HG02885 (cell line): ENCODE data around the gene TGFBI.

Experiments used
- ATAC-seq: cut with Tn5 transposase; IDR thresholded peaks from one replicate; pipeline ENCODE4 v1.9.1; 2021; ENCODE audit warnings: mild to moderate bottlenecking; ENCODE audit not compliant: unreplicated experiment, poor library complexity

TGFBI gene

DNA sequence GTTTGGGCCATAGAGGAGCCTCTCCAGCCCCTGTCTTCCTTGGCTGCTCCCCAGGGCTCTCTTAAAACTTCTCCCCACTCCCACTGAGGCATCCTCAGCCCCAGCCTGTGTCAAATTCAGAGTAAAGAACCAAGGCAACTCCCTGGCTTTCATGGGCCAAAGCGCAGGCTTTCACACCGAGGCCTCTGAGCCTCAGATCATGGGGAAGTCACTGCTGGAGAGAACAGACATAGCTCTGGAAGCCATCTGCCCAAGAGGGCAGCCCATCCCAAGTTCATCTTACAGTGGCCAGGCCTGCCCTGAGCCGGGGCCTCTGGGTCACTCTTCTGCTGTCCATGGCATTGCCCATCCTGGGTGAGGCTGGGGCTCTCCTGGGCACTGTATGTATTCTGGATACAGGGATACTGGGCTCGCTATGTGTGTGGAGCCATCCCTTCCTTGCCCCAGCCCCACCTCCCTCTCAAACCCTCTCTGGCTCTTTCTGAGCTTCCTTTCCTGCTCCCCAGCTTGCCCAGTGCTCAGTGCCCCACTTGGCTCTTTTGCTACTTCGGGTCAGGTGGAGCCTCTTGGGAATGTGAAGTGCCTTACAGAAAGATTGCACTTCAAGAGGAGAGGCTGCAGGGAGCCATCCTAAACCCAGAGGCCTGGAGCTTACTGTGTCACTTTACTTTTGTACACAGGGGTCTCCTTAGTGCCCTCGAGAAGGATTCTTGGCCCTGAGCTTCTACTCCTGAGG lies 33.0 kb downstream of the TGFBI start:
- ATAC-seq: no peak

DNA sequence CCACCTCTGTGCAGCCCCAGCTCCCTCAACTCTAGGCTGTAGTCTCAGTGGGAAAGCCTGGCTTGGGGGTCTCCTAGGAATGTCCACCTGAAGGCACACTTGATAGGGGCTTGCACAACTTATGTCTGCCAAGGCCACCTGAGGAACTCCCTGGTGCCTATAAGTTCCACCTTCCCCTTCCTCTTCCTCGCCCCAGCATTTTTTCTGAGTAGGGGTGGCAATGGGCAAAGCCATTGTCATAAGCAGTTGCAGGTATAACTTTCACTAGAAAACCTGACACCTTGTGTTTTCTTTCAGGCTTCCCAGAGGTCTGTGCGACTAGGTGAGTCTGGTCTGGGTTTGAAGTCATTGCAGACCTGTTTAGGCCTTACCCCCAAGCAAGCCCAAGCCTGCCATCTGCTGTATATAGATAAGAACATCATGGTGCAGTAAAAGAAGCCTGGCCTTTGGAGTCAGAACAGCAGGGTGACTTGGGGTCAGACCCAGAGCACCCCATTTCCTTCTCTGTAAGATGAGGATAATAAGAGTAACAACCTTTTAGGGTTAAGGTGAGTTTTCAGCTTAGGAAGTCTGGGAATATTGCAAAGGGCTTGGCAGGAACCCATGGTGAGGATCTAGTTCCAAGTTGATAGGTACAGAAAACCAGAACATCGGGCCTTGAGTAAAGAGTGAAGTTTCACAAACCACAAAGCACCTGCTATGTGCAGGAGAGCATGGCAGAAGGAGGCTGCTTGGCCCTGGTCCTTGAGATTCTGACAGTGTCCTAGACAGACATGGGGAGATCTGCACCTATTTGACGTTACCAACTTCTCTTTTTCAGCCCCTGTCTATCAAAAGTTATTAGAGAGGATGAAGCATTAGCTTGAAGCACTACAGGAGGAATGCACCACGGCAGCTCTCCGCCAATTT lies 33.8 kb downstream of the TGFBI start:
- peak; percentile 84 for ATAC-seq

- no peak for ATAC-seq
Measured at GRCh38 chr5:136063778-136064465, 35.1 kb downstream of the TGFBI start.

- ATAC-seq: no peak
Measured at GRCh38 chr5:136064510-136064909, 35.7 kb downstream of the TGFBI start.

DNA sequence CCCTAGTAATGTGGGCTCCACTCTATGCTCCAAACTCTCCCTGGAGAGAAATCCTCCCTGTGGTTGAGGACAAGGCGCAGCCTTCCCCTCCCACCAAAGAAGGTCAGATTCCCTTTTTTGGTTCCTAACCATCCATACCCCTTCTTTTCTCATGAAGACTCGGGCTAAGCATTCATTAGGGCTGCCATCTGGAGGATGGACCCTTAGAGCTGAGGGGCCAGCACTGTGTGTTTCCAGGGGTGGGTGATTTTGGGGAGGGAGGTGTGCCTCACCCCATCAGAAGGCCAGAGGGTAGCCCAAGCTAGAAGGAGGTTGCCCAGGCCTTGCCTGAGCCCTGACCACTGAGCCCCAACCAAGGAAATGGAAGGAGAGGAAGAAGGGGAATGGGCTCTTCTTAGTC lies 36.8 kb downstream of the TGFBI start:
- no peak for ATAC-seq

DNA sequence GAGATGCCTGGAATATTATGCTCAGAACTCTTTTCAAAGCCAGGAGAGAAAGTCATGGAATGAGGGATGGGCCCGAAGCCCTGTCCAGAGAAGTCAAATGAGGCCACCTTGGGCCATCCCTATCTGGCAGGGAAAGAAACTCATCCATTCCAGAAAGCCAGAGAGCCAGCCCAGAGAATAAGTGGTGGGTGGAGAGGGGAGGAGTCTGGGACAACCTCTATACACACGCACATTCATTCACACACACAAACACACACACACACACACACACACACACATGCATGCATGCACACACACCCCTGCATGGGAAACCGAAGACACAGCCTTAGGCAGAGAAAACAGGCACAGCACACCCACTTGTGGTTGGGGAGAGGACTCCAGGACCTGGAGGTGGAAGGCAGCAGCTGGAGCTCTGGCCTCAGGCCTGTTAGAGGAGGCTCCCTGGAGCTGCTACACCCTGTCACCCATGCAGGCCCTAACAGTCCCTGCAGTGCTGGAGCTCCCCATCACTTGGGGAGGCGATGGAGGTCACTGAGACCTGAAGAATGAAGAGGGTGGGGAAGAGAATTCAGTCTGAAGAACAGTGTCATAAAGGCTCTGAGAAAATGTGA lies 38.0 kb downstream of the TGFBI start:
- no peak for ATAC-seq

DNA sequence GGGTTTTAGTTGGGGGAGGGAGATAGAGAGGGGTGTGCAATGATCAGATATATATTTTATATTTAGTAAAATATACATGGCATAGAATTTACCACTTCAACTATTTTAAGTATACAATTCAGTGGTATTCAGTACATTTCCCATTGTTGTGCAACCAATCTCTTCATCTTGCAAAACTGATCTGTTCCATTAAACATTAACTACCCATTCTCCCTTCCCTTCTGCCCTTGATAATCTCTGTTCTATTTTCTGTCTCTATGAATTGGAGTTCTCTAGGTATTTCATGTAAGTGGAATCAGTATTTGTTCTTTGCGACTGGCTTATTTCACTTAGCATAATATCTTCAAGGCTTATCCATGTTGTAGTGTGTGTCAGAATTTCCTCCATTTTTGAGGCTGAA lies 38.6 kb downstream of the TGFBI start:
- ATAC-seq: no peak

- no peak for ATAC-seq
Measured at GRCh38 chr5:136070486-136071285, 41.9 kb downstream of the TGFBI start.

DNA sequence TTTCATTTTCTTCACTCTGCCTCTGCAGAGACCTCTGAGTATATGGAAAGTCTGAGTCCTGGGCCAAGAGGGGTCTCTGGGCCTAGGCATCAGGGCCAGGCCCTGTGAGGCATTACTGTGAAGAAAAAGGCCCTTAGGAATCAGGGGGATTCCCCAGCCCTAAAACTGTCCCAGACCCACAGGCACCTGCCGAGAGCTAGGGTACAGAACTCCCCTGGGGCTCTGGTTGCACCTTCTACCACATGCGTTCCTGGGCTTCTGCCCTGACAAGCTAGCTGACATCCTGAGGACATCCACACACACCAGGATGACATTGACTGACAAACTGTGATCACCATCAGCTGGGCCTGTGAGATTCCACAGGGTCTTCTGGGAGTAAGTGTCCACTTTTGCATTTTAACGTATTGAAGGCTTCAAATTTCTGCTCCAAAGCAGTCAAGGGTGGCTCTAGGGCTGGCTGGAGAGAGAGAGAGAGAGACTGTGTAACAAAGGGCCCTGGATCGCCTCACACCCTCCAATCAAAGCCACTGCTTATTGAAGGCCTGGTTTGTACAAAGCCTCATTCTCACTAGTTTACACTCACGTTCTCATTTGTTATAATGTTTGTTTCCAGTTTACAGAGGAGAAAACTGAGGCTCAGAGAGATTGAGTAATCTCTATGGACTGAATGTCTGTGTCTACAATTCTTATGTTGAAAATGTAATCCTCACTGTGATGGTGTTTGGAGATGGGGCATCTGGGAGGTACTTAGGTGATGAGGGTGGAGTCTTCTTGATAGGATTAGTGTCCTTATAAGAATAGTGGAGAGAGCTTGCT lies 45.1 kb downstream of the TGFBI start:
- peak; percentile 76 for ATAC-seq

DNA sequence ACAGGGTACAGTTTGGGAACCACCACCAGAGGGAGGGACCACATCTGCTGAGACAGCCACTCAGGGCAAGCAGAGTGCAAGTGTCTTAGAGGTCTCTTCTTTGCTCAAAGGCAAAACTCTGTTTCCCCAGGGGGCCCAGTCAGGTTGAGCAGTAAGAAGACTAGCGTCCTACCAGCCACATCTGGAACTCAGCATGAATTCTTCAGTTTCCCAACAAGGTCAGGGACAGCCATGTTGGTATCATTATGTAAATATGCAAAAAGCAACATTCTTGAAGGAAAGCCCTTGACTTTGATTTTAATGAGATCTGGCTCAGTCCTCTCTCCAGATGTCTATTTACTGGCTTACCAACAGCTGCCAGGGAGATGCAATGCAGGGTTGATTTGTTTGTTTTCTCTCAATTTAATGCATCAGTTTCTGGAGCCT lies 46.7 kb downstream of the TGFBI start:
- no peak for ATAC-seq

GRCh38 chr5:136076067-136076466 lies 47.3 kb downstream of the TGFBI start:
- ATAC-seq: no peak

DNA sequence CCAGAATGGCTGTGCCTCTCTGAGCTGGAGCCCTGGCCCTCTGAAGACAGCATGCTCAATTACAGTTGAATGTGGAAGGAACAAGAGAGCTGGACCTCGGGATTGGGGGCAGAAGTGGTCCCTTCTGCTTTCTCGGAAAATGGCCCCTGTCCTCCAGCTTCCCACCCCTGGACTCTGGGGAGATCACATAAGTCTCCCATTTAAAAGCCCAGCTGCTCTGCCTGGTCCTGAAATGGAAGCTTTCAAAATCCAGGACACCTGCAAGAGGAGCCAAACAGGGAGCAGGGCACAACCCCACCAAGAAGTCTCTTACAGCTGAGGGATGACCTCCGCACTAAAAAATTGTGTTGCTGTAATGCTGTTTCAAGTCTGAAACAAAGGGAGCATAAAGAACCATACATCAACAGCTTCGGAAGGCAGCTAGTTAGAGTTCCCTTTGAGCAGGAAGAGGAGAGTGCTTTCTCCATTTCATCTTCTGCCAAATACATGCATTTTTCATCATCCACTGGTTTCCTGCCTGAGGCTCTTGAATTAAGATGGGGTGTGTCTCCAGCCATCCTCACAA lies 48.2 kb downstream of the TGFBI start:
- no peak for ATAC-seq

- ATAC-seq: no peak
Measured at GRCh38 chr5:136079195-136079985, 50.6 kb downstream of the TGFBI start.

- ATAC-seq: peak; percentile 13
Measured at GRCh38 chr5:136080113-136080482, 51.3 kb downstream of the TGFBI start.

GRCh38 chr5:136080483-136081216 lies 51.9 kb downstream of the TGFBI start:
- ATAC-seq: peak; percentile 94

DNA sequence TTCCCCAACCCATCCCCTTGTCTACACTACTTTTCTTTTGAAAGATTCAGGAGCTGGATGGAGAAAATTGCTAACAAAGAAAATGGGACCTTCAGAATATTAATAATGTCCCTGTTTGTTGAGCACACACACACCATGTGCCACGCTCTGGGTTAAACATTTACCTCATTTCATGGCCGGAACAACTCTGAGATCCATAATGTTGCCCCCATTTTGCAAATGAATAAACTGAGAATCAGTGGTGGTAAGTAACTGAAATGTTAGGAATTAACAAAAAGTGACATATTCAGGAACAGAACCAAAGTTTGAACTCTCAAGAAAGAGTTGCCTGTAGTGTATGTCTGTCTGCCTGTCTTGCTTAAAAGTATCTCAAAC lies 52.4 kb downstream of the TGFBI start:
- no peak for ATAC-seq
